Measurements from ENCODE around the gene ZBTB11. TPM values are rescaled to one million over a fixed set of nuclear protein-coding genes. Genes with fewer than 3 reads are reported as not detected.
"Not testable (repeated sequence)": the region's sequence is repeated elsewhere in the genome, so short reads cannot be mapped to it uniquely, and the experiment has no call there.

Gene ZBTB11
- total RNA-seq, 4 donors from 2014 or later, result 11.6 to 29.1 (median 21.5) TPM

DNA sequence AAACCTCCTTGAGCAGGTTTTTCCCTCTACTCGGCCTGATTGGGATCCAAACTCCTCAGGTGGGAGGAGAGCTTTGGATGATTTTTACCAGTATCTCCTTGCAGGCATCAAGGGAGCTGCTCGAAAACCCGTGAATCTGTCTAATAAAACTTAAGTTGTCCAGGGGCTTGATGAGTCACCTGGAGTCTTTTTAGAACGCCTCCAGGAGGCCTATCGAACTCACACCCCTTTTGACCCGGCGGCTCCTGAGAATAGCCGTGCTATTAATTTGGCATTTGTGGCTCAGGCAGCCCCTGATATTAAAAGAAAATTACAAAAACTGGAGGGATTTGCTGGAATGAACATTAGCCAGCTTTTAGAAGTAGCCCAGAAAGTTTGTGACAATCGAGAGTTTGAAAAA, 41.6 kb downstream of the ZBTB11 start:
- in situ Hi-C loops (cut with MboI; ENCODE audit: low pct_ligation_motif_present in 1 of 4, low pct_unique_long_range_greater_than_20kb in 1 of 4, low sequenced_read_pairs in 3 of 4) (no loop called here), intact Hi-C loops (cut with DNase I; ENCODE audit: low total_unique reads) (no loop called here)
- 40 to 80% methylated on average over 1 to 9 of the region's 9 CpGs for WGBS, 2 donors (ENCODE audit: low coverage in 1 of 2)
- H3K4me1 ChIP-seq, result no peaks in the 10 kb centered on the region
- TF ChIP-seq POLR2A (IDR thresholded peaks at IDR 0.05), result no peak
- TF ChIP-seq POLR2AphosphoS5 (IDR thresholded peaks at IDR 0.05), result no peak
- no peak for TF ChIP-seq CTCF (IDR thresholded peaks at IDR 0.05)
- no peak for TF ChIP-seq EP300 (IDR thresholded peaks at IDR 0.05; ENCODE audit: low read depth)
- no peaks in the 10 kb centered on the region for H3K27me3 ChIP-seq
- no peak for DNase-seq
- H3K9me3 ChIP-seq, result no peaks in the 10 kb centered on the region
- no peaks in the 10 kb centered on the region for H3K36me3 ChIP-seq
- no peak overlapping the region for H3K4me3 ChIP-seq
- no peak overlapping the region for H3K27ac ChIP-seq

DNA sequence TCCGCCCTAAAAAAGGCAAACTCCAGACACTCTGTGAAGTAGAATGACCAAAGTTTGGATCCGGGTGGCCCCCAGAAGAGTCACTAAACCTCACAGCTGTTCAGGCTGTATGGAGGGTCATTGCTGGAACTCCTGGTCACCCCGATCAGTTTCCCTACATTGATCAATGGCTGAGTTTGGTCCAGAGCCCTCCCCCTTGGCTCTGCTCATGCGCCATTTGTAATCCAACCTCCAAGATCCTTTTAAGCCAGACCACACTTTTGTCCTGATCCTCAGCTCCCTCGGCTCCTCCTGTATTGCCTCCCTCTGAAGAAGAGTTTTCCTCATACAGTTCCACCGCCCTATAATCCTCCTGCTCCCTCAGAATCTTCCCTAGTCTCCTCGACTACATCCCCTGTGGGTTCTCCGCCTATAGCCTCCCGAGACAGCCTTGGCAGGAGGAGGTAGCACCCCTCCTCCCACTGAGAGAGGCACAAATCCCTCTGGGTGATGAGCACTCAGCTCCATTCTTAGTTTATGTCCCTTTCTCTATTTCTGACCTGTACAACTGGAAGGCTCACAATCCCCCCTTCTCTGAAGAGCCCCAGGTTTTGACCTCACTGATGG, 42.2 kb downstream of the ZBTB11 start:
- no peak for TF ChIP-seq POLR2AphosphoS5 (IDR thresholded peaks at IDR 0.05)
- TF ChIP-seq EP300 (IDR thresholded peaks at IDR 0.05; ENCODE audit: low read depth), result no peak
- no peak for TF ChIP-seq CTCF (IDR thresholded peaks at IDR 0.05)
- no peaks in the 10 kb centered on the region for H3K27me3 ChIP-seq
- no peaks in the 10 kb centered on the region for H3K36me3 ChIP-seq
- H3K4me3 ChIP-seq, result no peak overlapping the region
- intact Hi-C loops (cut with DNase I; ENCODE audit: low total_unique reads) (no loop called here), in situ Hi-C loops (cut with MboI; ENCODE audit: low pct_ligation_motif_present in 1 of 4, low pct_unique_long_range_greater_than_20kb in 1 of 4, low sequenced_read_pairs in 3 of 4) (no loop called here)
- 83 to 84% methylated on average over 7 to 9 of the region's 9 CpGs for WGBS, 2 donors (ENCODE audit: low coverage in 1 of 2)
- no peak overlapping the region for H3K27ac ChIP-seq
- H3K9me3 ChIP-seq, result no peaks in the 10 kb centered on the region
- no peak for DNase-seq
- H3K4me1 ChIP-seq, result no peaks in the 10 kb centered on the region

DNA sequence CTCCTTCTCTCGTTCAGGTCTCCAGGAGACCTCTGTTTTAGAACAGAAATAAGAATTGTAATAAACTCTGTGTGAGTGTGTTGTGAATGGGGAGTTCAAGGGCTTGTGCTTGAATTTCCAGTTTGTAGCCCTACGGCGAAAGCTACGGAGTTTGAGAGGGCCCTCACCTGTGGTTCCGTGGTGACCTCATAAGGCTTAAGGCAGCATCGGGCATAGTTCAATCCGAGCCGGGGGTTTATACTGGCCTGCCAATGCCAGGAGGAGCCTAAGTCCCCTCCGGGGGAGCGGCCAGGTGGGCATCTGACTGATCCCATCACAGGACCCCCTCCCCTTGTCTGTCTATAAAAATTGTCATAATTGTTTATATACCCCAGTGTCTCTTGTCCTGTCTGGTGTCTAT, 43.7 kb downstream of the ZBTB11 start:
- Histone ChIP-seq H3K9me3 (no peaks in the 10 kb centered on the region), H3K4me3 (no peak overlapping the region), H3K27ac (no peak overlapping the region), H3K4me1 (no peaks in the 10 kb centered on the region), H3K27me3 (no peaks in the 10 kb centered on the region), H3K36me3 (no peaks in the 10 kb centered on the region)
- intact Hi-C loops (cut with DNase I; ENCODE audit: low total_unique reads) (no loop called here), in situ Hi-C loops (cut with MboI; ENCODE audit: low pct_ligation_motif_present in 1 of 4, low pct_unique_long_range_greater_than_20kb in 1 of 4, low sequenced_read_pairs in 3 of 4) (no loop called here)
- no peak for DNase-seq
- TF ChIP-seq CTCF (IDR thresholded peaks at IDR 0.05) (no peak), POLR2A (IDR thresholded peaks at IDR 0.05) (no peak), EP300 (IDR thresholded peaks at IDR 0.05; ENCODE audit: low read depth) (no peak), POLR2AphosphoS5 (IDR thresholded peaks at IDR 0.05) (no peak)
- 89% methylated on average over 10 of the region's 10 CpGs; no CpG with 5 or more reads in 1 of the 2 donors for WGBS, 2 donors (ENCODE audit: low coverage in 1 of 2)

- Histone ChIP-seq H3K9me3 (no peaks in the 10 kb centered on the region), H3K27me3 (no peaks in the 10 kb centered on the region), H3K27ac (no peak overlapping the region), H3K4me1 (no peaks in the 10 kb centered on the region), H3K36me3 (no peaks in the 10 kb centered on the region), H3K4me3 (no peak overlapping the region)
- WGBS, 2 donors (ENCODE audit: low coverage in 1 of 2), result 77% methylated on average over 11 of the region's 11 CpGs; no CpG with 5 or more reads in 1 of the 2 donors
- in situ Hi-C loops (cut with MboI; ENCODE audit: low pct_ligation_motif_present in 1 of 4, low pct_unique_long_range_greater_than_20kb in 1 of 4, low sequenced_read_pairs in 3 of 4) (no loop called here), intact Hi-C loops (cut with DNase I; ENCODE audit: low total_unique reads) (no loop called here)
- DNase-seq, result no peak
- TF ChIP-seq POLR2A (IDR thresholded peaks at IDR 0.05) (no peak), POLR2AphosphoS5 (IDR thresholded peaks at IDR 0.05) (no peak), EP300 (IDR thresholded peaks at IDR 0.05; ENCODE audit: low read depth) (no peak), CTCF (IDR thresholded peaks at IDR 0.05) (no peak)
Observed at GRCh38 chr3:101632586-101632985, 44.3 kb downstream of the ZBTB11 start.

DNA sequence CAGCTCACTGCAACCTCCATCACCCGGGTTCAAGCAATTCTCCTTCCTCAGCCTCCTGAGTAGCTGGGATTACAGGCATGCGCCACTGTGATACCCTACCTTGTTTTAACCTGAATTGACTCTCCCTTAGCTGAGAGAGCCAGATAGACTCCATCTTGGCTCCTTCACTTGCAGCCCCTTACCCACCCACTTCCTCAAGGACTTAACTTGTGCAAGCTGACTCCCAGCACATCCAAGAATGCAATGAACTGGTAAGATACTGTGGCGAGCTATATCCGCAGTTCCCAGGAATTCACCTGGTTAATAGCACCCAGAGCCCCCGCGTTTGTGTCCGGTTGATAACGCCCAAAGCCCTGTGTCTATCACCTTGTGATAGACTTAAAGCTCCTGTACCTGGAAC, 45.0 kb downstream of the ZBTB11 start:
- DNase-seq; H3K27ac ChIP-seq; H3K36me3 ChIP-seq; H3K4me3 ChIP-seq; H3K9me3 ChIP-seq; H3K27me3 ChIP-seq; H3K4me1 ChIP-seq; intact Hi-C loops (cut with DNase I; ENCODE audit: low total_unique reads); in situ Hi-C loops (cut with MboI; ENCODE audit: low pct_ligation_motif_present in 1 of 4, low pct_unique_long_range_greater_than_20kb in 1 of 4, low sequenced_read_pairs in 3 of 4): not testable (repeated sequence)
- WGBS, 2 donors (ENCODE audit: low coverage in 1 of 2), result 87 to 91% methylated on average over 8 of the region's 8 CpGs
